PC-9 (cell line): Measurements from ENCODE around the gene SCN7A. TPM values are rescaled to one million over a fixed set of nuclear protein-coding genes. Genes with fewer than 3 reads are reported as not detected.
A peak's percentile ranks its signal among the peaks of the same experiment; 100 is the strongest.

Experiments
- BruUV-seq: library from RNA; stranded (reverse); fragments of 400-500 nt; replicated peaks from 2 replicates; lab custom pipeline; 2021; lab: Mats Ljungman, UMichigan
- CTCF ChIA-PET: fragments of 300-600 bp; sonication (Branson Sonifier 250); formaldehyde crosslinking; loops from one replicate; lab custom pipeline; 2022; ENCODE audit warnings: antibody characterized with exemption; lab: Charles Lee
- POLR2A ChIA-PET: fragments of 300-600 bp; sonication (Branson Sonifier 250); formaldehyde crosslinking; loops from one replicate; lab custom pipeline; 2022; ENCODE audit warnings: antibody characterized with exemption; ENCODE audit not compliant: unreplicated experiment; lab: Charles Lee
- DNase-seq, 2 experiments: peaks; one replicate each; pipeline versions ENCODE4 v3.0.0 to v3.0.0-alpha.2; 2015 to 2022; ENCODE audit warnings: mixed read lengths in 1 of 2
- H2AFZ ChIP-seq: fragments of 200-600 bp; sonication (generic); 2 replicates; pipeline ENCODE4 v1.8.1; 2017; ENCODE audit warnings: antibody characterized with exemption
- H3F3A ChIP-seq: fragments of 200-600 bp; sonication (generic); 2 replicates; pipeline ENCODE4 v1.8.1; 2017; ENCODE audit warnings: antibody characterized with exemption, mild to moderate bottlenecking, low read depth; ENCODE audit not compliant: insufficient read depth
- H3K27ac ChIP-seq: fragments of 200-600 bp; sonication (generic); 2 replicates; pipeline ENCODE4 v1.6.1; 2016; ENCODE audit warnings: mixed run types
- H3K27me3 ChIP-seq: fragments of 200-600 bp; sonication (generic); 2 replicates; pipeline ENCODE4 v1.6.1; 2016; ENCODE audit warnings: low read depth, mixed run types; ENCODE audit not compliant: insufficient read depth
- H3K36me3 ChIP-seq: fragments of 200-600 bp; sonication (generic); 2 replicates; pipeline ENCODE4 v1.6.1; 2016; ENCODE audit warnings: low read depth, mixed run types
- H3K4me1 ChIP-seq: fragments of 200-600 bp; sonication (generic); replicated peaks from 2 replicates; pipeline ENCODE4 v1.6.1; 2016; ENCODE audit warnings: mixed run types; ENCODE audit not compliant: insufficient read depth
- H3K4me2 ChIP-seq: fragments of 200-600 bp; sonication (generic); 2 replicates; pipeline ENCODE4 v1.6.1; 2017; ENCODE audit warnings: mixed run types
- H3K4me3 ChIP-seq: fragments of 200-600 bp; sonication (generic); 2 replicates; pipeline ENCODE4 v1.6.1; 2016; ENCODE audit warnings: mixed run types
- H3K79me2 ChIP-seq: fragments of 200-600 bp; sonication (generic); 2 replicates; pipeline ENCODE4 v1.6.1; 2017; ENCODE audit warnings: low read depth, mixed run types
- H3K9me2 ChIP-seq: fragments of 200-600 bp; sonication (generic); 2 replicates; pipeline ENCODE4 v1.8.1; 2017; ENCODE audit warnings: mild to moderate bottlenecking; ENCODE audit not compliant: insufficient read depth
- H3K9me3 ChIP-seq: fragments of 200-600 bp; sonication (generic); 2 replicates; pipeline ENCODE4 v1.8.1; 2016; ENCODE audit warnings: low read depth; ENCODE audit not compliant: insufficient read depth
- H4K20me1 ChIP-seq: fragments of 200-600 bp; sonication (generic); 2 replicates; pipeline ENCODE4 v1.8.1; 2017; ENCODE audit not compliant: insufficient read depth
- CTCF ChIP-seq: fragments of 200-600 bp; sonication (generic); conservative IDR thresholded peaks from 2 replicates; pipeline ENCODE4 v1.6.1; 2017; ENCODE audit warnings: mixed run types, antibody characterized with exemption, mild to moderate bottlenecking, moderate library complexity
- EZH2 ChIP-seq: fragments of 200-600 bp; sonication (generic); IDR thresholded peaks from 2 replicates; pipeline ENCODE4 v1.8.0; 2017; ENCODE audit warnings: antibody characterized with exemption, low read depth
- intact Hi-C: fragments of 100-400 bp; cut with micrococcal nuclease; formaldehyde crosslinking; loops from one replicate; pipeline ENCODE4 v1.10.0; 2022; ENCODE audit not compliant: unreplicated experiment
- total RNA-seq: library from RNA; stranded (reverse); gene quantifications from 2 replicates; pipeline ENCODE4 v1.2.3, GENCODE V29; 2021

SCN7A gene
- total RNA-seq, 1 experiment from 2014 or later = not detected

DNA sequence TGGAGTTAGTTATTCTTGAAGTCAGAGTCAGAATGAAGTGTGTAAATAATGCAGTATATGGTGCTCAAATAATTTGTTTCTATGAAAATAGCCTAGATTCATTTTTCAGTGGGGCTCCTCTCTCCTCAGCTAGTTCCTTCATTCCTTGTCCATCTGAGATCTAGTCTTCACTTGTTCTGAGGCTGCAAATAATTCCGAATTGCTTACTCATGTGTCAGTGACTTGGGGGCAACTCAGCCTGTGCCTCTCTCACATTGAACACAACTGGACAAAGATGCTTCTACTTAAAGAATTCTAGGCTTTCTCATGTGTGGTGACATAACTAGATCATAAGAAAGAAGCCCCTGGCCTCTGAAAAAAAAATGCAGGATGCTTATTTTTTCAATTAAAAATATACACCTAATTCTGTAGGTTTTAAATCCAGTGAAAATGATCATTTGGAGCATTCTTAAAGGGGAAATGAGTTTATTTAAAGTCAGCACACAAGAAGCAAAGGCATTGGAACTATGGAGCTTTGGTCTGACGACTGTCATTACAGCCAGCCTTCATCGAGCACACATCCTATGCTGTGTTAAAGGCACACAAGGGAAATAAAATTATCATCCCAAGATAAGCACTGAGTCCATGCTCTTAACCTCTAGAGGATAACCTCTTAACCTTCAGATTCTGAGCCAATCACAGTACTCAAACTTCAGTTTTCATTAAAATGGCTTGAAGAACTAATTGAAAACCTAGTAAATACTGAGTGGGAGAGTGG is 24.8 kb upstream of the SCN7A start:
- H3K27ac ChIP-seq = no peak overlapping the region
- no peak overlapping the region for H2AFZ ChIP-seq
- TF ChIP-seq CTCF (no peak), EZH2 (no peak)
- ChIA-PET CTCF (no interaction called here), POLR2A (no interaction called here)
- no peak overlapping the region for H3K4me3 ChIP-seq
- no peaks in the 10 kb centered on the region for H3K9me2 ChIP-seq
- no peaks in the 10 kb centered on the region for H3K9me3 ChIP-seq
- intact Hi-C loops = no loop called here
- DNase-seq = no peak
- H3K27me3 ChIP-seq = no peaks in the 10 kb centered on the region
- H3K79me2 ChIP-seq = no peaks in the 10 kb centered on the region
- no peak overlapping the region for H3K4me2 ChIP-seq
- no peaks in the 10 kb centered on the region for H3F3A ChIP-seq
- no TSS peak for BruUV-seq
- H3K4me1 ChIP-seq = no peaks in the 10 kb centered on the region
- no peaks in the 10 kb centered on the region for H3K36me3 ChIP-seq
- H4K20me1 ChIP-seq = no peaks in the 10 kb centered on the region

GRCh38 chr2:166517533-166518061 is 23.5 kb upstream of the SCN7A start:
- BruUV-seq = no TSS peak
- intact Hi-C loops = loop anchor here (2.0 kb wide), 1 partner anchor 339 kb away; no protein-coding TSS in a partner anchor
- no peaks in the 10 kb centered on the region for H3K9me3 ChIP-seq
- no peaks in the 10 kb centered on the region for H3K27me3 ChIP-seq
- H3F3A ChIP-seq = no peaks in the 10 kb centered on the region
- H3K4me1 ChIP-seq = no peaks in the 10 kb centered on the region
- H3K36me3 ChIP-seq = no peaks in the 10 kb centered on the region
- H3K4me2 ChIP-seq = no peak overlapping the region
- no peaks in the 10 kb centered on the region for H3K9me2 ChIP-seq
- H4K20me1 ChIP-seq = no peaks in the 10 kb centered on the region
- CTCF ChIA-PET = no interaction called here
- POLR2A ChIA-PET = no interaction called here
- no peak overlapping the region for H2AFZ ChIP-seq
- no peaks in the 10 kb centered on the region for H3K79me2 ChIP-seq
- H3K4me3 ChIP-seq = no peak overlapping the region
- no peak for DNase-seq
- no peak overlapping the region for H3K27ac ChIP-seq
- TF ChIP-seq EZH2 = no peak
- no peak for TF ChIP-seq CTCF

- BruUV-seq = no TSS peak
- DNase-seq = no peak
- CTCF ChIA-PET = no interaction called here
- Histone ChIP-seq H3K79me2 (no peaks in the 10 kb centered on the region), H4K20me1 (no peaks in the 10 kb centered on the region), H2AFZ (no peak overlapping the region), H3F3A (no peaks in the 10 kb centered on the region), H3K36me3 (no peaks in the 10 kb centered on the region), H3K9me2 (no peaks in the 10 kb centered on the region), H3K4me3 (no peak overlapping the region), H3K4me2 (no peak overlapping the region), H3K27ac (no peak overlapping the region), H3K9me3 (no peaks in the 10 kb centered on the region), H3K4me1 (no peaks in the 10 kb centered on the region), H3K27me3 (no peaks in the 10 kb centered on the region)
- intact Hi-C loops = loop anchor here (2.0 kb wide), 1 partner anchor 338 kb away; no protein-coding TSS in a partner anchor
- POLR2A ChIA-PET = no interaction called here
- TF ChIP-seq CTCF (peak; percentile 46), EZH2 (no peak)
Measured at GRCh38 chr2:166516712-166517303, 22.8 kb upstream of the SCN7A start.
